NCI-H345 (cell line): ENCODE results near the gene ZBTB9.

ENCODE experiments used
- DNase-seq: peaks from one replicate; lab custom pipeline; 2025; lab: John Stamatoyannopoulos, UW

The ZBTB9 gene

DNA sequence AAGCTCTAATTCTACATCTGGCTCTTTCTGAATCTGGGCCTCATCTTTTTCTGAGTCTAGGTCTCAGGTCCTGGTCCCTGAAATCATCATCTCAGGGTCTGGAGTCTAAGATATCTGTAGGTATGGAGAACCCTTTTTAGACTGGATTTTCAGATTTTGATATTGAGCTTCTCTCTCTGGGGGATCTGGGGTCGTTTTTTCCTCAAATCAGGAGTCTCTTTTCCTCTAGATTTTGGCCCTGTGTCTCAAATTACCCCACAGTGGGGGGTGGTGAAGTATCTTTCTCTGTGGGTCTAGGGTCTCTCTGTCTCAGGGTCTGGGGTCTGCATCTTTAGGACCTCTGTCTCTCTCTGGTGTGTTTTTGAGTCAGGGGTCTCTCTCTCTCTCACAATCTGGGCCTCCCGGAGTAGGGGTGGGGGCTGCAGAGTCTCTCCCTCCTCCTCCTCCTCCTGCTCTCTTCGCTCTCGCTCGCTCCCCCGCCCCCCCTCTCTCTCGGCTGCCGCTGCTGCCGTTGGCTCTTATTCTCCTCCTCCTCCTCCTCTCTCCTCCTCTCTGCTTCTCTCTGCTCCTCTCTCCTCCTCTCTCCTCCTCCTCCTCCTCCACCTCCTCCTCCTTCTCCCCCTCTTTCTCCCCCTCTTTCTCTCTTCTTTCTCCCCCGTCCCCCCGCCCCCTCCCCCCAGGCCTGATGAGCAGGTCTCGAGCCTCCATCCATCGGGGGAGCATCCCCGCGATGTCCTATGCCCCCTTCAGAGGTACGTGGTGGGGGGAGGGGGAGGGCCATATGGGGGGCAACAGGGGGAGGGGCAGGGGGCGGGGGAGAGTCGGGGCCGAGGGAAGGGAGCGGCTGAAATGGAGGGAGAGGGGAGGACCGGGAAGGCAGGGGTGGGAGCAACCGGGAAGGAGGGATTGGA, 34.5 kb upstream of the ZBTB9 start, which contains the start of gene SYNGAP1:
SYNGAP1 (plus strand) TSS at position 486 of the 911 bp plus-strand sequence; CDS start at position 686, 200 bp downstream.
- DNase-seq: no peak

DNA sequence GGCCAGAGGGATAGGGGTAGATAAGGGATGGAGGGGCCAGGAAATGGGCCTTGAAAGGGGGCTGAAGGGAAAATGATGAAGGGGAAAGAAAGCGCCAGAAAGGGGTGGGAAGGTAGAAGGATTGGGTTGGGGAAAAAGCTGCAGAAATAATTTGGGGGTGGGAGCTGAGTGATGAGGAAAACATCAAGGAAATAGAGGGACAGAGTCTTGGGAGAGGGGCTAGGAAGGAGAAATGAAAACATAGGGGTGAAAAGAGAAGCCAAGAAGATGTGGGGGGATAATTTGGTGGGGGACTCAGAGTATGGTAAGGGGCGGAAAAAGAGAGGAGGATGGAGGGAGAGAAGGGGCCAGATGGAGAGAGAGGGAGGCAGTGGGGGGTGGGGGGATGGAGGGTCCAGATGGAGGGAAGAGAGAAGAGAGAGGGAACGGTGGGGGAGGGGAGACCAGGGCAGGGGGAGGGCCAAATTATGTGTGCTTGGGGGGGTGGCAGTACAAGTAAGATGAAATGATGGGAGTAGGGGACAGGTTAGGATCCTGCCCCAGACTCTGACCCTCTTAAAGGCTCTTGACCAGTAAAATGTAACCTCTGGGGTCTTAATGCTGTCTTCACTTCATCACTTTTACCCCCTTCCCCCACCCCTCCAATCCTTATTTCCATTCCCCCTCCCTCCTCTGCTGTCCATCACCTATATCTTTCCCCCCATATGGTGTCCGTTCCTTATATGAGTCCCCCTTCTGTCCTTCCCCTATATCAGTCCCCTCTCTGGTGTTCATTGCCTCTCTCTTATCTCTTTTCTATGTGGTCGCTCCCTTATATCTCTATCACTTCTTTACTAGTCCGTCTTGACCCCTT, 33.7 kb upstream of the ZBTB9 start:
- no peak for DNase-seq

DNA sequence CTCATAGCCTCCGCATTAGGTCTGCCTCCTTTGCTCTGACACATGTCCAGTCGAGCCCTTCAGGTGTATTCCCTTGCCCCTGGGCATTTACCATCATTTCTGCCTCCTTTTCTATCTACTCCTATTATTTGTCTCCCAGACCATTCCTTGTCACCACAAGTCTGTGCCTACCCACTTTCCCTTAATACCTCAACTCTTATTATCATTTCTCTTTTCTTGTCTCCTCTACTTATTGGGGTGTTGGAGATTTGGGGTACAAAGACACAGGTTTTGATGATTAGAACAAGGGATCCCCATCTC, 33.1 kb upstream of the ZBTB9 start:
- DNase-seq: no peak

DNA sequence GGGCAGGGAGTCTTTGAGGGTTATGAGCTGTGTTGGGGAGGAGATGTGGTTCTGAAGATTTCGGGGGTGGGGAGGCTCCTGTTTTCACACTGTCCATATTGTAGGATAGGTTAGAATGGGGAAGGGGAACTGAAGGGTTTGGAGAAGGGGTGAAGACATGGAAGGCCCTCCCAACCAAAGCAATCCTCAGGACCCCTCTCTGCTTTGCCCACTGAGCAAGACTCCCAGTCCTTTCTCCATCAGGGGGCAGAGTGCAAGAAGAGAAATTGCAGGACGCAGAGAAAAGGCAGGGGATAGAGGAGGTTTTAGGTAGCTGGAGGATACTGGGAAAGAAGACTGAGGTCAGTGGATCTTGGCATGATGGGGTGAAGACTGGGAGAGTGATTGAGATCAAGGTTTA, 30.6 kb upstream of the ZBTB9 start:
- no peak for DNase-seq

DNA sequence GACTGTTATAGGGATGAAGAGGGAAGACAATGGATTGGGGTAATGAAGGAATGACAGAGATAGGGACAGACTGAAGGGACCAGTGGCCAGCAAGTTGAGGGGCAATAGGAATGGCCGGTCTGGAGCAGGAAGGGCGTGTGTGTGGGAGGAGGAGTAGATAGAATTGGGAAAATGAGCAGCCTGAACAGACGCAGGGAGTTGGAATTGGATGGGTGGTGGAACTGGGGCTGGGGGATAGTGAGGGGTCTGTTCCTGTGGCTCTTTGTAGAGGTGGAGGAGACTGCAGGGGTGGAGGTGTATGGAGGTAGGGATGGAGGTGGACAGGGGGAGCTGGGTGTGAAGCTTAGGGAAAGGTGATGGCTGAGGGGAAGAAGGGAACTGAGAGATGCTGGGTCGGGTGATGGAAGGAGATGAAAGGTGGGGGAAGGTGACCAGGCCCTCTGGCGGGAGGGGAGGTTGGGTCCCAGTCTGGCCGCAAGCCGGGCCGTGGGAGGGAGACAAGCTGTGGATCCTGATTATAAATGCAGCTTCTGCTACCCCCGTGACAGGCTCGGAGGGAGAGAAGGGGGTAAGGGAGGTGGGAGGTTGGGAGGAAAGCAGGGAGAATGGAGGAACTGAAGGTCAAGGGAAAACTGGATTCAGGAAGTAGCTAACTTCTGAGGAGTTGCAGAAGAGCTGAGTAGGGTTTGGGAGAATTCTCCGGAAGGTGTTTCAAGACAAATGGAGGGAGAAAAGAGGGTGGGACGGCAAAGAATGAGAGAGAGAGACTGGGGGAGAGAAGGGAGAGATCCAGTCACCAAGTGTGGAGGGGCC, 29.3 kb upstream of the ZBTB9 start:
- no peak for DNase-seq

DNA sequence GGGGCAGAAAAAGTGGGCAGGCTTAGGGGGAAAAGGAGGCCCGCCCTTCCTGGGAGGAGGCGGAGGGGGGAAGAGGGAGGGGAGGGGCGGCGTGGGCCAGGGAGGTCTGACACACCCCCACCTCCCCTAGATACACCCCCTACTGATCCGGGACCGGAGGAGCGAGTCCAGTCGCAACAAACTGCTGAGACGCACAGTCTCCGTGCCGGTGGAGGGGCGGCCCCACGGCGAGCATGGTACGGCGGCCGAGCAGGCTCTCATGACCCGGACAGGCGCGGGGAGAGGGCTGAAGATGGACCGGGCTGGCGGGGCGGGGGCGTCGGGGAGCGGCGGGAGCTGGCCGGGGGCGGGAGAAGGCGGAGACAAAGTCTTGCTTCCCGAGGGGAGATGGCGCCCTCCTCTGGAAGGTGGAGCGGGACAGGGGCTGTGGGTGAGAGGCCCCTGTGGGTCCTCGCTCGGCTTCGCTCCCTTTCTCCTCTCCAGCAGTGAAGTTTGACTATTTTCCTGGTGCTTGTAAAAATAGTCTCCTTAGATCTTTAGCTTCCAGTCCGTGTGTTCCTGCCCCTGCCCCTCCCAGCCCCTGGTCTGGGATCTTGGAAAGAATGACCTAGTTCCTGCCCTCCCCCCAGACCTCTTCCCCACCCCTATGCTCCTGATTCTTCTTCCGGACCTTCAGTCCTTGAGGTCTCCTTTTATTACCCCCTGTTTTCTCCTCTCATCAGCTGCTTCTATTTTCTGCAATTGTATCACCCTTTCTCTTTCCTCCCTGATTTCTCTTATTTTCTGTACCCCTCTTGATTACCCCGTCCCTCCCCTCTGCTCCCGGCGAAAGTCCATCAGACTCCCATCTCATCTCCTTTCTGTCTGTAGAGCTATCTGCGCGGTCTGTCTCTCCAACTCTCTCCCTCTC, 28.5 kb upstream of the ZBTB9 start:
- peak; percentile 84 for DNase-seq

DNA sequence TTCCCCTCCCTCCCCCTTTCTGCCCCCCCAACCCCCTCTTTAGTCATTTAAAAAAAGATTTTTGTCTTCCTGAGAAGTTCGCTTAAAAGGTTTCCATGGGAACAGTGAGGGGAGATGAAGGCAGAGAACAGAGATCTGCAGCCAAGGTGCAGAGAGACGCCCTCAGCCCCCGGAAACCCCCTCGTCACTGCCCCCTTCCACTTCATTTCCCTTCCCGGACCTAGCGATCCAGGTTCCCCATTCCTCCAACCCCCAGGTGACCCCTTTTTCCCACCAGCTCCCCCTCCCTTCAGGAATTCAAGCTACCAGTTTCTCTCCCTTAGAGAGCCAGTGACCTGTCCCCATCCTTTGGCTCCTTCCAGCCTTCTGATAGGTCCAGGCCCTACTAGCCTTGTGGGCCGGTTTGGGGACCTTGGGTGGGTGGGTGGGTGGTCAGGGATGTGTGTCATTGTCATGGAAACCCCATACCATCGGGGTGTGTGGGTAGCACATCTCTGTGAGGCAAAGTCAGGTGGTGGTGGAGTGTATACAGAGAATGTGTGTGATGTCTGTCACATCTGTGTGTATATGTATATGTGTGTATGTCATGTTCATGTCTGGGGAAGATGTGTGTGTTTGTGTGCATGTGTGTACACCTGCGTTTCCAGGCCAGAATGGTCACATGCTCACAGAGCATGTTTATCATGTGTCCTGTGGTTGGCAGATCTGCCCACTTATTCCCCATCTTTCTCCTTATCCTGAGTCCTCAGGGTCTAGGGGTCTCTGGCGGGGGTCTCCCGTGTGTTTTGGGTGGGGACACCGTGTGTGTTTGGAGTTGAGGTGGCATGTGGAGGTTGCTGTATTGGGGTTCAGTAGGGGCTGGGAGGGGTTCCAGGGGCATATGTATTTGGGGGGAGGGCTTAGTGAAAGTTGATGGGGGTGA, 27.5 kb upstream of the ZBTB9 start:
- peak; percentile 23 for DNase-seq

DNA sequence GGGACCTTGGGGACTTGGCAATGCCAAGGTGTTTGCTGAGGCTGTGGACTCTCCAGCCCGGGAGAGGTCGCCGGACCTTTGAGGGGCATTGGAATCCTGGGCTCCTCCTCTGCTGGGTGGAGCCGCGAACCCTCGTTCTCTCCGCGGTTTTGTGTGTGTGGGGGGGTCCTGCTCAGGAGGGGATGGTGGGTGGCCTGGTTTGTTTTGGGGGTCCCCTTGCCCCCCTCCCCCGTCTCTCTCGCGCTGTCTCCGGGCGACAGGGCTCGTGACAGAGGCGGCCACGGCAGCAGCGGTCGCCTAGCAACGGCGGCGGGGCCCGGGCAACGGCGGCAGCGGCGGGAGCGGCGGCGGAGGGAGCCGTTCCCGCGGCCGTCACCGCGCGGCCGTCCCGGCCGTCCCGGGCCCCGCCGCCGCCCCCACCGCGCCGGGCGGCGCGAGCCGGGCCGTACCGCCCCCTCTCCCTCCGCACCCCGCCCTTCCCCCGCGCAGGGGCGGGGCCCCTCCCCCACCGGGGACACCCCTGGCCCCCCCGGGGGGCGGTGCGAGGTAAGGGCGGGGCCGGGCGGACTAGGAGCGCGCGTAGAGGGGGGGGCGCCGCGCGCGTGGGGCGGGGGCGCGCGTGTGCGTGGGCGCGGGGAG, 26.7 kb upstream of the ZBTB9 start:
- peak; percentile 55 for DNase-seq

DNA sequence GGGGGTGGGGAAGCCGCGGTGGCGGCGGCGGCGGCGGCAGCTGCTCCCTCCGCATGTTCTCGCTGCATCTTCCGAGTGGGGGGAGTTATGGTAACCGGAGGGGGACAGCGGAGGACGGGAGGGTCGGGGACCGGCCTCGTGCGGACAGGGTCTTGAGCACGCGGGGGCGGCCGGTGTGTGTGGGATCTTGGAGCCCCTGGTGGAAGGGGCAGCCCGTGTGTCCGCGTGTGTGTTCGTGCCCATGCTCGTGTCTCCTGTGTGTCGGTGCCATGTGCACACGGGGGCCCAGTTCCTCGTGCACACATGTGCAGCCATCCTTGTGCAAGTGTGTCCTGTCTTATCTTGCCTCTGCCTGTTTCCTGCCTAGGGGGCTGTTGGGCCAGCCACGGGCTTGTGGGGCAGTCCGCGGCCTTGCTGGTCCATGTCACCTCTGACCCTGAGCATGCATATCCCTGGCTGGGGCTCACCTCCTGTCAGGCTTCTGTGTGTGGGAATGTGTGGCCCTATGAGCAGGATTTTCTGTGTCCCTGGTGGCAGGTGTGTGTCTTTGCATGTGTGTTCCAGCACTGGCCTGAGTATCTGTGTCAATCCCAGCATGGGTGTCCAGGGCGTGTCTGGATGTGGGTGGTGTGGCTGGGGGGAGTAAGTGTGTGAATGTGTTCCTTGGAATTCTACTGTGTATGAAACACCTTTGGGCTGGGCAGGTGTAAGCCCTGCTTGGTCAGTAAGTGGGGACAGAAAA, 26.0 kb upstream of the ZBTB9 start:
- DNase-seq: no peak

DNA sequence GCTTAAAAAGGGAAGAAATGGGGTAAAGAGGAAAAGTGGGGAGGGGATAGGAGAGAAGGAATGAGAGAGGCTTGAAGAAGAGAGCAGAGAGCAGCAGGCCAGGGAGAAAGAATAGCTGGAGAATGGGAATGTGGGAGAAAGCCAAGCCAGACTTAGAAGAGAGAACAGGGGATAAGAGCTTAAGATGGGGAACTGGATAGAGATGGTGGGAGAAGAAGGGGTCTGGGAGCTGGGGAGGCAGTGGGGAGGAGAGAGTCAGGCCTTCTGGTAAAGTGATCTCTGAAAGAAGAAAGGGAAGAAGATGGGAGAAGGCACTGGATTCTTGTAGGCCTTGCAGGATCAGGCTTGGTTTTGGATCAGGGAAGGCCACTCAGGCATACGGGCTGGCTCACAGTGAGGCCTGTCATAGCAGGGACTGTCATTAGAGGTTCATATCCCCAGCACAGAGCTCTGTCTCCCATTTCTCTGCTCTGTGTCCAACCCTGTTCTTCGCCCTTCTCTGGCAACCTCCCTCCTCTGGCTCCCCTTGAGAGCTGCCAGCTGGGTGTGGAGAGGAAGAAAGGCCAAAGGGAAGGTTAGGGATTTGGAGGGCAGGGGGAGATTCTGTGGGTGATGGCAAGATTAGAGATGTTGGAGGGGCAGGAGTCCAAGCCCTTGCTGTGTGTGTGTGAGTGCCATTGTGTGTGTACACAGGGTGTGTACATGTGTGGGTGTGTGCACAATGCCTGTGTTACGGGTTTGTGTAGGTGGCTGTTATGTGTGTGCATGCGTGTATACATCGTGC, 25.2 kb upstream of the ZBTB9 start:
- no peak for DNase-seq

DNA sequence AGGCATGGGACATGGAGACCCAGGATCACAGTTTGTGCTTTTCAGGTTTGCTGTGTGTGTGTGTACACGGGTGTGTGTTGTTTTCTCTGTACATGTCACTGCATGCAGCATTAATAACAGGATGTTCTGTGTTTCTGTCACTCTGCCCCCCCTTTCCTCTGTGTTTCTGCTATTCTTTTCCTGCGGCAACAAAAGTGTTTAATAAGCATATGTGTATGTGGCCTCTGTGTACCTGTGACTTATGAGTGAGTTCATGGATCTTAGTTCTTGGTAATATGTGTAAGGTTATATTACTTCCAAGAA, 24.7 kb upstream of the ZBTB9 start:
- DNase-seq: no peak

DNA sequence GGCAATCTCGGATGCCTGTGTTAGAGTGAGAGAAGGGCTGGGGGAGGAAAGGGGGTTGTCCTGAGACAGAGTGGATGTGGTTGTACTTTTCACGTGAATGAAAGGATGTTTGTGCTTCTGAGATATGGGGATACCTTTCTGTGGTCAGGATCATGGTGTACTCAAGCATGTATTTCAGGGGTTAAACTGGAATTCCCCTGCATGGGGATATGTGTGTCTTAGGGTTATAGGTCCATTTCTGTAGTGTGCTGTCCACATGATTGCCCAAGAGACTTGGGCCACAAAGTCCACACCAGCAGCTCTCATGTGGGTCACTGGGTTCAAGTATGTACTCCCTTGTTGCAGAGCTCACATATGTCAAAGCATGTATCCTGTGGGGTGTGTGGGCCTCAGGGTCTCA, 24.0 kb upstream of the ZBTB9 start:
- no peak for DNase-seq

DNA sequence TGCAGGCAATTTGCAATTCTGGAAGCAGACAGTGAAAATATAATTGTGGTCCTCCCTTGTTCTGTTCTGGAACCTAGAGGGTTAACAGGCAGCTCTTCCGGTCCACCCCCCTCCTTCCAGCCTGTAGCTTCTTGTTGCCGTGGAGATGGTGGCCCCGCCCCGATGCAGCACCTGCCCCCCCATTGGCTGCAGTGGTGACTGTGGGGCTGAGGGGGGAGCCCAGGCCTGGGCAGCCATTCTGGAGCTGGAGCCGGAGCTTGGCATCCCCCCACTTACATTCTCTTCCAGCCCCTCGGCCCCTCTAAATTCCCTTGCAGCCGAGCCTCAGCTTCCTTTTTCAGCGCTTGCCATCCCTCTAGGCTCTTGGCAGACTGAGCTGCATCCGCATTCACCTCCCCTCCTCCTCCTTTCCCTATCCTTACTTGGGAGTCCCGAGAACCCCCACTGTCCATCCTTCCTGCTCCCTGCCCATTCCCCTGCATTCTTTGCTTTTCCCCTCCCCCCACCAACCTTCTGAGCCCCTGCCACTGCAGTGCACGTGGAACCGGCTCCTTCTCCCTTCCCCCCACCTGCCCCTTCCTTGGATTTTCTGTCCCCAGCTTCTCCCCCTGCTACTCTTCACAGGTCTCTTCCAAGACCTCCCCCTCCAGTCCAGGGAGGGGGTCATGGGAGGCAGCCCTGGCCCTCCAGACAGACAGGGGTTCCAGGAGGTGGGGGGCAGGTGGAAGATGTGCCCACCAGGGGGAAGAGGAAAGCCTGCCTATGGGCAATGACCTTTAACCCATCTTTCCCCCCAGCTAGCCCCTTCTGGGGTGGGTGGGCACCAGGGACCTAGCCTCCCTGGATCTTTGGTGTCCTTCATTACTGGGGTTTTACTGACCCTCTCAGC, 23.1 kb upstream of the ZBTB9 start:
- DNase-seq: peak; percentile 63

DNA sequence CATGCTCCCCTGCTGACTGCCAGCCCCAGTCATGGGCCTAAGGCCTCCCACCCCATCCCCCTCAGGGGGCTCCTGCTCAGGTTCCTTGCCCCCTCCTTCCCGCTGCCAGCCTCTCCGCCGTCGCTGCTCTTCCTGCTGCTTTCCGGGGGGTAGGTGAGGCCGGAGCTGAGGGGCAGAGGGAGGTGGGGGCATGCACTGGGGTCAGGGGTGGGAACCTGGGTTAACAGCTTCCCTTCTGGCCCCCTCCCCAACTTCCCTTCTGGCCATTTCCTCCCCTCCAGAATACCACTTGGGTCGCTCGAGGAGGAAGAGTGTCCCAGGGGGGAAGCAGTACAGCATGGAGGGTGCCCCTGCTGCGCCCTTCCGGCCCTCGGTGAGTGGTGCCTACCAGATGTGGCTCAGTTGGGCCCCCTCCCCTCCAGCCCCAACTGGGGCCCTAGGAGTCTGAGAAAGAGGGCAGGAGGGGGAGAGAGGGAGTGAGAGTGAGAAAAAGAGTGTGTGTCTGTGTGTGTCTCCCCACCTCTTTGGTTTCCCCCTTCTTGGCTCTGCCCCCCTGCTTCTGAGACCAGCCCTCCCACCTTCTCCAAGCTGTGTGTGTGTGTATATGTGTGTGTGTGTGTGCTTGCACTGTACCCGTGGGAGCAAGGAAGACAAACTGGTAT, 22.4 kb upstream of the ZBTB9 start:
- DNase-seq: no peak

DNA sequence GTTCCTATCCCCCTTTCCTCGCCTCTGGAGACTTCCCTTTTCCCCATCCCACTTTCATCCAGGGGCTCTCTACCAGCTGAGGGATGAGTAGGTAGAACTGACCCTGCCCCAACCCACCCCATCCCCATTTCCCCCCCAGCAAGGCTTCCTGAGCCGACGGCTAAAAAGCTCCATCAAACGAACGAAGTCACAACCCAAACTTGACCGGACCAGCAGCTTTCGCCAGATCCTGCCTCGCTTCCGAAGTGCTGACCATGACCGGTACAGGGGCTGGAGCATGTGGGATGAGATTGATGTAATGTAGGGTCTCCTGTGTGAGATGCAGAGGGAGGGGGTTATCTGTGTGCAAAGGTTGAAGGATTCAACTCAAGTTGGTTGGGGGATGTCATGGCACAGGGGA, 21.8 kb upstream of the ZBTB9 start:
- DNase-seq: no peak

DNA sequence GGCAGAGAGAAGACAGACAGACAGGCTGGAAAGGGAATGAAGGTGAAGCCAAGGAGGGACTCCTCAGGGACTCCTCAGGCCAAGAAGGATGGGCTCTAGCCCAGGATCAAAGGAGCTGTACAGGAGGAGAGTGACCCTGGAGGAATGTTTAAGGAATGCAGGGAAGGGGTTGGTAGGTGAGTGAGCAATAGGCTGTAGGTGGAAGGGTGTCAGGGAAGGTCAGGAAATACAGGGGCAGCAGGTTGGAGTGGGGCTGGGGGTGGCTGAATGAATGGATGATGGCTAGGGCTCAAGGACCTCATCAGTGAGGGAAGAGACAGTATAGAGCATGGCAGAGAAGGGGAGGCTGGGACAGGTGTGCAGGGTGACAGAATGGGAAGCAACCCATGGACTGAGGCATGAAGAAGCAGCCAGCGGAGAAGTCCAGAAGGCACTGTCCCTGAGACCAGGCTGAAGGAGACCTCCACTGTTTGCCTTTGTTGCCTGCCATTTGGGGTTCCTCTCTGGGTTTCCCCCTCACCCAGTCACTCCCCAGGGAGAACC, 21.3 kb upstream of the ZBTB9 start:
- no peak for DNase-seq
